ENCODE measurements around the gene SAMD1.
"Not testable (repeated sequence)": the region's sequence is repeated elsewhere in the genome, so short reads cannot be mapped to it uniquely, and the experiment has no call there.

Gene SAMD1

DNA sequence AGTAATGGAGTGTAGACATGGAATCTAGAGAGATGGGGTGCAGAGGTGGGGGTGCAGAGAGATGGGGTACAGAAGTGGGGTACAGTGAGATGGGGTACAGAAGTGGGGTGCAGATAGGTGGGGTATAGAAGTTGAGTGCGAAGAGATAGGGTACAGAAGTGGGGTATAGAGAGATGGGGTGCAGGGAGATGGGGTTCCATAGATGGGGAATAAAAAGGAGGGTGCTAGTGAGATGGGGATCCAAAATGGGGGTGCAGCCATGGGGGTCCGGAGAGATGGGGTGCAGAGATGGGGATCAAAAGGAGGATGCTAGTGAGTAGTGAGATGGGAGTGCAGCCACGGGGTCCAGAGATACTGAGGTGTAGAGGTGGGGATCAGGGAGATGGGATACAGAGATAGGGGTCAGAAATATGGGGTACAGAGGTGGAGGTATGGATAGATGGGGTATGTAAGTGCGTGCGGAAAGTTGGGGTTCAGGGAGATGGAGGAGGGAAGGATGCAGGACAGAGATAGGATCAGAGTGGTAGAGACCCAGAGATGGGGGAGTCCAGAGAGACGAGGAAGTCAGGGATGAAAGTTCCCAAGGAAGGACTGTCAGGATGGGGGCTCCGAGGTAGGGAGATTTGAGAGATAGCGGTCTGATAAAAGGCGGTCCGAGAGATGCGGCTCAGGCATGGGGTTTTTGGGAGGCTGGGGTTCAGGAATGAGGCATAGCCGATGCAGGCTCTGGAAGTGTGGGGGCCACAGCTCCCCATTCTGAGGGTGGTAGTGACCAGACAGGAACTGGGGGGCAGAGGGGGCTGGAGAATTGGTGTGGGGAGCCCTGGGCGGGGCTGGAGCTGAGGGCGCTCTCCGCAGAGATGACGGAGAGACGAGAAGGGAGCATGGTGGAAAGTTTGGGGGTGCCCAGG is 32.1 kb downstream of the SAMD1 start:
- no peak for DNase-seq

DNA sequence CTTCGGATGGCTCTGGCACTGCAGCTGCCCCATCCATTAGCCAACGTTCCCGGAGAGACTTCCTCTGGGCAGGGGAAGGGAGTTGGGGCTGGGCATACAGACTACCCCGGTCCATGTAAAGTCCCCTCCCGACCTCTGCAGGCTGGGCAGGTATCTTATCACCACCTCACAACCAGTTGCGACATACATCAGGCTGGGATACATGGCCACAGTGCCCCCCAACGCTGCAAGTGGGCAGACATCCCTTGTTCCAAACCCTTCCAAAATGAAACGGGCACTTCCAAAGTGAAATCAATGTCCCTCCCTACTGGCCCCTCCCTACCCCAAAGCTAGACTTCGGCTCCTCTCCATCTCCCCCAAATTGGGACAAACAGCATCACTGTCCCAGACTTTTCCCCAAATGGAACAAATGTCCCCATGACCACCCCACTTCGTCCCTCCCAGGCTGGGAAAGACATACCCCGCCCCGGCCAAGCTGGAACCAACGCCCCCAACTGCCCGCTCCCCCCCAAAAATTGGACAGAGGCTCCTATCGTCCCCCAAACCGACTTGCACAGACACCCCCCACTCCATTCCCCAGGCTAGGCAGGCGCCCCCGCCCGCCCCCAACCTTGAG is 33.7 kb downstream of the SAMD1 start:
- DNase-seq, result no peak

DNA sequence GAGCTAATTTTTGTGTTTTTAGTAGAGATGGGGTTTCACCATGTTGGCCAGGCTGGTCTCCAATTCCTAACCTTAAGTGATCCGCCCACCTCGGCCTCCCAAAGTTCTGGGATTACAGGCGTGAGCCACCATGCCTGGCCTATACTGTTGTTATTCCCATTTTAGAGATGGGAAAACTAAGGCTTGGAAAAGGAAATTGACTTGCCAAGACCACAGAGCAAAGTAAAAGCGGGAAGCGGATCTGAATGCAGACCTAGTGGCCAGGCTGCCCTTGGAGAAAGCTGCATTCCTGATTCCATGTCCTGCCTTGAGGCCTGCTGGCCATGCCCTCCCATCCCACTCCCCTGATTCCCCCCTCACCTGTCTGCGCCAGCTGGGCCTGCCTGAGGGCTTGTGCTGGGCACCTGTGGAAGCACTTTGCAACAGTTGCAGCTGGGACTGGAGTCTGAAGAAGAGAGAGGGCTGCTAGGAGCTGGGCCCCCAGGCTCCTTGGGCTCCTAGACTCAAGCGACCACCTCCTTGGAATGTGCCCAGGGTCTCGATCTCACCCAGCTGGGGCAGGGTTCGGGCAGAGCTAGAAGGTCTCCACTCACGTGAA is 34.4 kb downstream of the SAMD1 start:
- DNase-seq, result no peak

DNA sequence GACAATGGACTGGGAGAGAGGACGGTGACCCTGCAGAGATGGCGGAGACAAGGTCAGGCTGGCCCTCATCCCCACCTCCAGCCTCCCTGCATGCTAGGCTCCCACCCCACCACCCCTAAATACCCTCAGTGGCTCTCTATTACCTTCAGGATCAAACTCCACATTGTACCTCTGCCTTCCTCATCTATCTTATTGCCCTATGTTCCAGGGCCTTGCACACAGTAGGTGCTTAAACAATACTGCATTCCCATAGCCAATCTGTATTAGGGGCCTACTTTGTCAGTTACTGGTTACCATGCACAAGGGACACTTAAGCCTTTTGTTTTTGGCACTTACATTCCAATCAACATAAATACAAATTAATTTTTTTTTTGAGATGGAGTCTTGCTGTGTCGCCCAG is 35.2 kb downstream of the SAMD1 start:
- DNase-seq, result no peak

DNA sequence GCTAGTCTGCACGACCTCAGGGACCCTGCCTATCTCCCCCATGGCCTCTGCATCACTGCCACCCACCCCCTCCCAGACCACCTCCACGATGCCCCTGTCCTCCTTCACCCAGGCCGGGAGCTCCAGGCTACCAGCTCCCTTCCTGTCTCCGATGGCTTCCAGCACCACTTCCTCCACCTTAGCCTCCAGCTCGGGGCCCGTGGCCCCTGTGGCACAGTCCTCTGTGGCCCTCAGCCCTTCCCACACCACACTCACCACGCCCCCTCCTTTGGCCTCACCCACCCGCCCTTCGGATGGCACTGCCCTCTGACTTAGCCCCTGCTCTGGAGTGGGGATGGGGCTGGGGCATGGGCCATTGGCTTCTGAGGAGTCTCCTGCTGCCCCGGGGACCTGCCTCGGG is 35.8 kb downstream of the SAMD1 start:
- no peak for DNase-seq

DNA sequence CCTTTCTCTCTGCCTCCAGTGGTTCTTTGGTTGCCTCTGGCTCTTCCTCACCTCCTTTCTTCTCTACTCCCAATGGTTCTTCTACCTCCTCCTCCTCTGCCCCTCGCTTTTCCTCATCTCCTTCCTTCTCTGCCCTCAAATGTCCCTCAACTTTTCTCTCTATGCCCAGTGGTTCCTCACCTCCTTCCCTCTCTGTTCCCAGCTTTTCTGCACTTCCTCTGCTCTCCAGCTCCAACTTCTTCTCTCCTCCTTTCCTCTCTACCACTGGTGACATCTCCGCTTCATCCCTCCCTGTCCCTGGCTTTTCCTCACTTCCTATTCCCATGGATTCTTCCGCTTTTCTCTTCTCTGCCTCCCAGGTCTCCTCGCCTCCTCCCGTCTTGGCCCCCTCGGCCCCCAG is 36.5 kb downstream of the SAMD1 start:
- DNase-seq, result no peak

DNA sequence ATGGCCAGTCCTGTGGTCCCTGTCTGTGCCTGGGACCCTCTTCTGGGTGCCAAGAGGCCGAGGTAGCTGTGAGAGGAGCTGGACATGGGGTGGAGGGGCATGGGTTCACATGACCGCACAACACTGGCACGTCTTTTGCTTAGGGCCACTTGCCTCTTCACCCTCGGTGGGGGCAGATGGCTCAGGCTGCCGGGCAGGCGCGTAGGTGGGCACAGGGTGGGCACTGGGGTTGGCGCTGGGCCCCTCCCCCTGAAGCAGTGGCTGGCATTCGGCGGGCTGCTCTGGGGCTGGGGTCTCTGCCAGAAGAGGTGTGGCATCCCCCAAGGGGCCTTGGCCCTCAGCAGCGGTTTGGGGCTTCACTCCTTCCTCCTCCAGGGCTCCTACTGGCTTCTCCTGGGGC is 37.1 kb downstream of the SAMD1 start:
- no peak for DNase-seq

DNA sequence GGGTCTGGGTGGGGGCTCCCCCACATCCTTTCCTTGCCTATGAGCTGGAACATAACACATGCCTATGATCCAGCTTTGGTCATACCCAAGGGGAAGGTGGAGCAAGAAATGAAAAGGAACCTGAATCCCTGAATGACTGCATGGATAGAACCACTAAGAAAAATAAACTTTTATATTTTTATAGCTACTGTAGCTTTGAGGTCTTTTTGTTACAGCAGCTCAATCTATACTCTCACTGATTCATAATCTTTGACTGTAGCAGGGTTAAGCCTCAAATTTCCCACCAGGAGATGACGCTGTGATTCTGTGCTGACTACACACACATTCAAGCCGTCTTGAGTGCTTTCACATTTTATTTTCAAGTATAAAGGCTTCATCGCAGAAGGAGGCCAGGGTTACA is 37.5 kb downstream of the SAMD1 start:
- DNase-seq, result no peak

DNA sequence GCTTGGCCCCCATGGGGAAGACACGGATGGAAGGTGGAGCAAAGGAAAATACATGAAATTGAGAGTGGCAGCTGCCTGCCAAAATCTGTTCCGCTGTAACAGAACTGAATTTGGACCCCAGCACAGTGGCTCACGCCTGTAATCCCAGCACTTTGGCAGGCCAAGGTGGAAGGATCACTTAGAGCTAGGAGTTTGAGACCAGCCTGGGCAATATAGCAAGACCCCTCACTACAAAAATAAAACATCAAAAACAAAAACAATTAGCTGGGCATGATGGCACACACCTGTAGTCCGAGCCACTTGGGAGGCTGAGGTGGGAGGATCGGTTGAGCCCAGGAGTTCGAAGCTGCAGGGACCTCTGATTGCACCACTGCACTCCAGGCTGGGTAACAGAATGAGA is 38.1 kb downstream of the SAMD1 start:
- DNase-seq, result no peak

DNA sequence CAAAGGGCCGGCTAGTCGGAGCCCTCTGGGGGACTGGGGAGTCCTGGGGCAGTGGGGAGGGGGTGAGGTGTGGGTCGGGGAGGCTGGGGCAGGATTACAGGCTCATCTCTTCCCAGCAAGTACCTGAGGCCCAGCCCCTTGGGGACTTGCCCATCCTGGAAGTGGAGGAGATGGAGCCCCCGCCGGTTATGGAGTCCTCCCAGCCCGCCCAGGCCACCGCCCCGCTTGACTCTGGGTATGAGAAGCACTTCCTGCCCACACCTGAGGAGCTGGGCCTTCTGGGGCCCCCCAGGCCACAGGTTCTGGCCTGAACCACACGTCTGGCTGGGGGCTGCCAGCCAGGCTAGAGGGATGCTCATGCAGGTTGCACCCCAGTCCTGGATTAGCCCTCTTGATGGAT is 38.6 kb downstream of the SAMD1 start:
- no peak for DNase-seq

DNA sequence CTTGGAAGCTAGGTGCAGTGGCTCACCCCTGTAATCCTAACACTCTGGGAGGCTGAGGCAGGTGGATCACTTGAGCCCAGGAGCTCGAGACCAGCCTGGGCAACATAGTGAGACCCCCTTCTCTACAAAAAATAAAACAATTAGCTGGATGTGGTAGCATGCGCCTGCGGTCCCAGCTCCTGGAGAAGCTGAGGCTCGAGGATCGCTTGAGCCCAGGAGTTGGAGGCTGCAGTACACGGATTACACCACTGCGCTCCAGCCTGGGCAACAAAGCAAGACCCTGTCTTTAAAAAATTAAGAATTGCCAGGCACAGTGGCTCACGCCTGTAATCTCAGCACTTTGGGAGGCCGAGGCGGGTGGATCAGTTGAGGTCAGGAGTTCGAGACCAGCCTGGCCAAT is 39.6 kb downstream of the SAMD1 start:
- not testable (repeated sequence) for DNase-seq

DNA sequence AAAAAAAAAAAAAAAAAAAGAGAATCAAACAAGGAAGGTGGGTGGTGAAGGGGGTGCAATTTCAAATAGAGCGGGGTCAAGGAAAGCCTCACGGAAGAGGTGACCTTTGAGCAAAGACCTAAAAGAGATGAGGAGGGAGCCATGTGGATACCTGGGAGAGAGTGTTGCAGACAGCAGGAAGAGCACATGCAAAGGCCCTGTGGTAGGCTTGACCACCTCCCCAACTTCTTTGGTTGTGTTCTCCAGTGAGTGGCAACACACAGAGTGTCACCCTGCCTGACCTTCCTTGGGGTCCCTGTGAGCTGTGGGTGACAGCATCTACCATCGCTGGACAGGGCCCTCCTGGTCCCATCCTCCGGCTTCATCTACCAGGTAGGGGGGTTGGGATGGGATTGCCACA is 40.0 kb downstream of the SAMD1 start:
- no peak for DNase-seq

DNA sequence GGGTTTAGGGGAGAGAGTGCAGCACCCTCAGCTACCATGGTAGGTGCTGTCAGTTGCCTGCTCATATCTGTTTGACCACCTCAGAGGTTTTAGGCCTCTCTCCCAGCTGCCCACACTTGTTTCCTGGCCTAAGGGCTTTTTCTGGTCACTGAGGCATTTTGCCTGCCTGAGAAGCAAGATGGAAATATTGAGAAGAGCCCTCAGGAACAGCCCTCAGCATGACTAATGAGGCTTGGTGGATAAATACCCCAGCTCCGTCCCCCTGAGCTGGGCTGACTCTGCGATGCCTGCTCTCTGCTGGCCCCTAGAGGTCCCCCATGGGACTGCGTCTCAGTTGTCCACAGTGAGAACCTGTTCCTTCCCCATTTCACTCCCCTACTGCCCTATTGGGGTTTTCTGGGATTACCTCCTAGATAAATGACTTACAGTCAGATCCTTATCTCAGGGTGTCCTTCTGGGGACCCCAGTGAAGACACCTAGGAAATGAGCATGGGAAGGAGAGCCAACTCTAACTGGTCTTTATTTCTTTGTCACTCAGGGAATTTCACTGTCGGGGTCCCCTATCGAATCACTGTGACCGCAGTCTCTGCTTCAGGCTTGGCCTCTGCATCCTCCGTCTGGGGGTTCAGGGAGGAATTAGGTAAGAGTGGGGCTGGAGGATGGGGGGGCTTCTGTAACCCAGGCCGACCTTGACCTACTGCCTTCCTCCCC is 42.0 kb downstream of the SAMD1 start:
- no peak for DNase-seq

DNA sequence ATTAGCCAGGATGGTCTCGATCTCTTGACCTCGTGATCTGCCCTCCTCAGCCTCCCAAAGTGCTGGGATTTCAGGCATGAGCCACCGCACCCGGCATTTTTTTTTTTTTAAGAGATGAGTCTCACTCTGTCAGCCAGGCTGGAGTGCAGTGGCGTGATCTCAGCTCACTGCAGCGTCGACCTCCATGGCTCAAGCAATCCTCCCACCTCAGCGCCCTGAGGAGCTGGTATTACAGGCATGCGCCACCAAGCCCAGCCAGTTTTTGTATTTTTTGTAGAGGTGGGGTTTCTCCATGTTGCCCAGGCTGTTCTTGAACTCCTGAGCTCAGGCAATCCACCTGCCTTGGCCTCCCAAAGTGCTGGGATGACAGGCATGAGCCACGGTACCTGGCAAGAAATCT is 42.7 kb downstream of the SAMD1 start:
- not testable (repeated sequence) for DNase-seq

DNA sequence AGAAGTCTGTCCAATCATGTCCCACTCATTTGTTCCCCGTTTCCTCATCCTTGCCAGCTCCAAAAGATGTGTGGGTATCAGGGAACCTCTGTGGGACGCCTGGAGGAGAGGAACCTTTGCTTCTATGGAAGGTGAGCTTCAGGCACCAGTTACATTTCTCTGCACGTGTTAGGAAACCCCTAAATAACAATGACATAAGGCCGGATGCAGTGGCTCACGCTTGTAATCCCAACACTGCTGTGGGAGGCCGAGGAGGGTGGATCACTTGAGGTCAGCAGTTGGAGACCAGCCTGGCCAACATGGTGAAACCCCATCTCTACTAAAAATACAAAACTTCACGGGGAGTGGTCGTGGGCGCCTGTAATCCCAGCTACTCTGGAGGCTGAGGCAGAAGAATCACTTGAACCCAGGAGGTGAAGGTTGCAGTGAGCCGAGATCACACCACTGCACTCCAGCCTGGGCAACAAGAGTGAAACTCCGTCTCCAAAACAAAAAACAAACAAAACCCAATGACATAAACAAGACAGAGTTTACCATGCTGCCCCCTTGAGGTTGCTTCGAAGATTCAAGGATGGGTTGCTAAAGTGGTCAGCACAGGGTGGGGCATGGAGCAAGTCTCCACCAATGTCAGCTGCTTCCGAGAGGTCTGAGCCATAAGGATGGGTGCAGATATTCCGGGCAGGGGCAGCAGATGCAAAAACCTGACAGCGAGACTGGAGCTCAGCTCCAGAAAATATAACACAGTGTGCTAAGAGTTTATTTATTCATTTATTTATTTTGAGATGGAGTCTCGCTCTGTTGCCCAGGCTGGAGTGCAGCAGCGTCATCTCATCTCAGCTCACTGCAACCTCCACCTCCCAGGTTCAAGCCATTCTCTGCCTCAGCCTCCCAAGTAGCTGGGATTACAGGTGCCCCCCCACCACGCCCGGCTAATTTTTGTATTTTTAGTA is 47.6 kb downstream of the SAMD1 start:
- DNase-seq, result peak; percentile 41

DNA sequence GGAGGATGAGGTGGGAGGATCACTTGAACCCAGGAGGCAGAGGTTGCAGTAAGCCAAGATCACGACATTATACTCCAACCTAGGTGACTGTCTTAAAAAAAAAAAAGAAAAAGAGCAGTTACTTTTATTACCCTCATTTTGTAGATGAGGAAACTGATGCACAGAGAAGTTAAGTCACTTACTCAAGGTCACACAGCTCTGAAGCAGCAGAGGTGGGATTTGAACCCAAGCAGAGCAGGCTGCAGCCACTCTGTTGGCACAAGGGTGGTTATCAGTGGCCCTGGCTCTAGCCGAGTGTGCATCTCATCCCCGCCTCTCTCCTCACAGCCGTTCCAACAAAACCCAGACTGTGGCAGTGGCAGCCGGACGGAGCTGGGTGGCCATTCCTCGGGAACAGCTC is 51.4 kb downstream of the SAMD1 start:
- DNase-seq, result no peak
